C4-2B (cell line): ENCODE results near the gene IRF8.

ENCODE experiments used
- H3K27ac ChIP-seq: fragments of 450-650 bp; 2 replicates; pipeline ENCODE4 v1.5.1; 2017
- CTCF ChIP-seq: fragments of 450-650 bp; conservative IDR thresholded peaks from 2 replicates; pipeline ENCODE4 v1.5.1; 2017; ENCODE audit warnings: mild to moderate bottlenecking
- ZFX ChIP-seq: fragments of 450-650 bp; IDR thresholded peaks from 2 replicates; pipeline ENCODE4 v1.6.1; 2017

The IRF8 gene

DNA sequence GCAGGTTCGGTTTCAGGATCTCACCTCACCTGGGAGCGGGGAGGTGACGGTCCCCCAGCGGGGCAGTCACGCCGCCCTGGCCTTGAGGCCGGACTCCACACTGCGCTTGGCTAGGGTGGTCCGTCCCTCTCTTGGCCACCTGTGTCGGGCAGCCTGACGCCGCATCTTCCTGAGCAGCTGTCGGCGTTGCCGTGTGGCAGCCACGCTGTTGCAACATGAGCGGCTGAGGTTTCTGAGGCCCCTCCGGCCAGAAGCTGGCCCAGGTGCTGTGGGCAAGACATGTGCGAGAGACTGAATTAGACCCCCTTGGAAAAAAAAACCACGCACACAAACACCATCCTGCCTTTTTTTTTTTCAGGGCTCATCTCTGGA is 49.2 kb downstream of the IRF8 start:
- TF ChIP-seq ZFX = no peak
- TF ChIP-seq CTCF = no peak
- no peak overlapping the region for H3K27ac ChIP-seq

DNA sequence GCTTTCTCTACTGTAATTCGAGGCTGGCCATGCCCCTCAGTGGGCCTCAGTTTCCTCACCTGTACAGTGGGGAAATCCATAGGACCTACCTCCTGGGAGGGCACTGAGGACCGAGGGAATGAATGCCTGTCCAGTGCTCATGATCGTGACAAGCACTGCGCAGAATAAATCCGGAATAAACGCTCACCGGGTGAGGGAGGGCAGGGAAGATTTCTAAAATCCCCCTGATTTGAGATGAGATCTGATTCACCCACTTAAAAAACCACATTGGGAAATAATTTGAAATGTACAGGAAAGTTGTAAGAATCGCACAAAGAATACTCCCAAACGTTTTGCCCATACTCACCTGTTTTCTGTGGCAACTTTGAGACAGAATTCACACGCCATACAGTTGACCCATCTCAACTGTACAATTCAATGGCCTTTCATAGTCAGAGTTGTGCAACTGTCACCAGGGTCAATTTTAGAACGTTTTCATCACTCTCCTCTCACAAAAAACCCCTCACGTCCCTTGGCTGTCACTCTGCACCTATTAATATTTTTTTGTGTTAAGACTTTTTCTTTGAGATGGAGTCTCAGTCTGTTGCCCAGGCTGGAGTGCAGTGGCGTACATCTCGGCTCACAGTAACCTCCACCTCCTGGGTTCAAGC is 49.8 kb downstream of the IRF8 start:
- TF ChIP-seq ZFX (no peak), CTCF (no peak)
- H3K27ac ChIP-seq = no peak overlapping the region

- no peak overlapping the region for H3K27ac ChIP-seq
- TF ChIP-seq CTCF (no peak), ZFX (no peak)
Measured at GRCh38 chr16:85950136-85950918, 51.4 kb downstream of the IRF8 start.

DNA sequence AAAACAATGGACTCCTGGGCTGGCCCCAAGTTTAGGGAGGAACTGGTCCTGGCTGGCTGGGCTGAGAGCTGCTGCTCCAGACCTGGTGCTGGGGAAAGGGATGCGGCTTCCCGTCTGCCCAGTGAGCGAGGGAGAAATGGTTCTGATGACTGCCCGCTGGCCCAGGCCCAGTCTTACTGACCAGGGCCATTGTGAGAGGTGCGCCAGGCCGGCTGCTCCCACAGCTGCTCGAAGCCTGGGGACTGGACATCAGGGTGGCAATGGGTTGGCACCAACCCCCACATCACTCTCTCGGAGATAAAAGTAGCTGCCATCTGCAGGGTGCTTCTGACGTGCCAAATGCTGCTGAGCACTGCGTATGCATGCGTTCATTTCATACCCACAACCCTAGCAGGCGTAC is 53.2 kb downstream of the IRF8 start:
- no peak overlapping the region for H3K27ac ChIP-seq
- TF ChIP-seq CTCF = no peak
- no peak for TF ChIP-seq ZFX

GRCh38 chr16:85952811-85953210 is 53.8 kb downstream of the IRF8 start:
- TF ChIP-seq CTCF (no peak), ZFX (no peak)
- no peak overlapping the region for H3K27ac ChIP-seq

DNA sequence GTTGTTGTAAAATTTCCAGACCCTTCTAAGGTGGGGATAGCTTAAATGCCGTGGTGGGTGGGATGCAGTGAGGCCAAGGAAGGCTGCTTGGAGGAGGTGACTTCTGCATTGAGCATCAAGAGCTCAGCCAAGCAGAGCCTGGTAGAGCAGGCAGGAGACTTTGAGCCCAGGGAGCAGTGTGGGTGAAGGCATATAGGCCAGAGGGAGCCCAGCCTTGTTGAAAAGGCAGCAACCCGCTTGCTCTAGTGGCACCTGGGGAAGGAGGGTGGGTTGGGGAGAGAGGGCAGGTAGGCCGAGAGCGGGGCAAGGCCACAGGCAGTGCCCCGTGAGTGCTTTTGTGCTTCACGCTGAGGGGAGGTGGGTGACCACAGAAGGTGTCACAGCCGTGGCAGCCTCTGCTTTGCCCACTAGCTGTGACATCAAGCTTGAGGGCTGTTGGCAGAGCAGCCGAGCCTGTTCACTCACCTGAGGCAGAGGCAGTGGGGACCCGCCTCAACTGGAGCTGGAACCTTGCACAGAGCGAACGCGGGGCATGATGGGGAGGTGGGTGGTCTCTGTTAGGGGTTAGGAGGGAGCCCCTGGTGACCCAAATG is 56.1 kb downstream of the IRF8 start:
- H3K27ac ChIP-seq = no peak overlapping the region
- no peak for TF ChIP-seq CTCF

GRCh38 chr16:85955566-85955965 is 56.6 kb downstream of the IRF8 start:
- TF ChIP-seq CTCF (no peak), ZFX (no peak)
- no peak overlapping the region for H3K27ac ChIP-seq
